ENCODE results near the gene DNAAF1.
A peak's percentile ranks its signal among the peaks of the same experiment; 100 is the strongest.

Gene DNAAF1

DNA sequence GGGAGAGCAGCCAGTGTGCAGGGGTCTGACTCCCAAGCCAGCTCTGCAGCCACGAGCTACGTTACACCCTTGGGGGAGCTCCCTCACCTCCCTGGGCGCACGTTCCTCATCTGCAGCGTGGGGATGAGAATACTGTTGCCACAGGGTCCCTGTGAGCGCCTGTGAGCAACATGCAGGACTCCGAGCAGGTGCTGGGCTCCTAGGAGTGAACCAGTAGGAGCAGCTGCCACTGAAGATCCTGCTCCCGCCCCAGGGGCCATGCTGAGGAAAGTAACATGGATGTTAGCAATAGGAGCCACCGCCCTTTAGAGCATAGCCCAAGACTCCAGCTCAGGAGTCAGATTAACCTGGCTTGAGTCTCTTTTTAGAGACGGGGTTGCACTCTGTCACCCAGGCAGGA lies 15.9 kb downstream of the DNAAF1 start:
- no peak for DNase-seq

DNA sequence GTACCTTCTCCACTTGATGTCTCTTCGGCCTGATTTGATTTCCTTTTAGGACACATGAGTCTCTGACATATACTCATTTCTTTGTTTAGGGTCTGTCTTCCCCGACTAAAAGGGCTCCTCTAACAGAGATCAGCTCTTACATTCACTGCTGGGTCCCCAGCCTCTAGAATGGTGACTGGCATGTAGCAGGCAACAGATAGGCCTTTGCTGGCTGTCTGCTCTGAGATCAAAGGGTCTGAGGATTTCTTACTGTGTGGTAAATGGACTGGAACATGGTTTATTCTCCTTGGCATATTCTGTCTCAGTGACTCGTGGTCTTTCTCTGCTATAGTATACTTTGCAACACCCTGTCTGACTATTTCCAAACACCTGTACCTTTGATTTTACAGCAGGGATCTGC lies 16.7 kb downstream of the DNAAF1 start:
- DNase-seq = no peak

DNA sequence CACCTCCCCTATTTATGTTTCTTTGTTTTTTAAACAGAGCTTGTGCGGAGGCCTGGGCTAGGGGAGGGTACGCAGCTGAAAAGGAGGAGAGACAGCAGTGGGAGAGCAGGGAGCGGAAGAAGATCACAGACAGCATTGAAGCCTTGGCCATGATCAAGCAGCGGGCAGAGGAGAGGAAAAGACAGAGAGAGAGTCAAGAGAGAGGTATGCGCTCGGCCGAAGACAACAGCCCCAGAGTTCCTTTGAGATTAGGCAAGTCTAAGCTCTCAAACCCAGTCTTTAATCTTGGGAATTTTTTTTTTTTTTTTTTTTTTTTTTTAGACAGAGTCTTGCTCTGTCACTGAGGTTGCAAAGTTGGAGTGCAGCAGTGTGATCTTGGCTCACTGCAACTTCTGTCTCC lies 20.6 kb downstream of the DNAAF1 start:
- DNase-seq = no peak

DNA sequence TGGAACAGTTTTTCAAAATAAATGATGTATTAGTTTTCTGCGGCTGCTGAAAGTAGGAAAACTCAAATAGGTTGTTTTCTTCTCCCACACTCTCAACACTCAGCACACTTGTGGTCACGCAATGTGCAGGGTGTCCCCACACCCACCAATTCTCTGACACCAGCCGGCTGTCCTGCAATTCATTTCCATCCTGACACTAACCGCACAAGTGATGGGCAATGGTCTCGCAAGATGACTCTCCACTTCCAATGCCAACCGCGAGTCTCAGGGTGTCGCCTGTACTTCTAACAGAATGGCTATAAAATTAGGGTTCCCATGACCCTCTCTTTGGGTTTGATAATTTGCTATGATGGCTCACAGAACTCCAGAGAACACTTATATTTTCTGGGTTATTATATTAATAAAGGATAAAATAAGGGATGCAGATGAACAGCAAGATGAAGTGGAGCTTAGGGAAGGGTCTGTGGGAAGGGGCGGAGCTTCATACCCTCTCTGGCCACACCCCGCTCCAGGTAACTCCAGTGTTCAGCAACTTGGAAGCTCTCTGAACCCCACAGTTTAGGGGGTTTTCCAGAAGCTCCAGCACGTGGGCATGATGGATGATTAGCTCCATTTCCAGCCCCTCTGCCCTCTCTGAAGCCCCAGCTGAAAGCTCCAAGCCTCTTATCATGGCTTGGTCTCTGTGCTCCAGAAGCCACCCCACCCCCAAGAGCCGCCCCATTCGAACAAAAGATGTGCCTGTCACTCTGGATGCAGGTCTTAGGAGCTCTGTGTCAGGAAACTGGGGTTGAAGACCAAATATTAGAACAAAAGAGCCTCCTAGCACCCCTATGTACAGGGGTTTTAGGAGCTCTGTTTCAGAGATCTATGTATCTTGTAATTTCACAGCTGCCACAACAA lies 21.9 kb downstream of the DNAAF1 start:
- DNase-seq = no peak

DNA sequence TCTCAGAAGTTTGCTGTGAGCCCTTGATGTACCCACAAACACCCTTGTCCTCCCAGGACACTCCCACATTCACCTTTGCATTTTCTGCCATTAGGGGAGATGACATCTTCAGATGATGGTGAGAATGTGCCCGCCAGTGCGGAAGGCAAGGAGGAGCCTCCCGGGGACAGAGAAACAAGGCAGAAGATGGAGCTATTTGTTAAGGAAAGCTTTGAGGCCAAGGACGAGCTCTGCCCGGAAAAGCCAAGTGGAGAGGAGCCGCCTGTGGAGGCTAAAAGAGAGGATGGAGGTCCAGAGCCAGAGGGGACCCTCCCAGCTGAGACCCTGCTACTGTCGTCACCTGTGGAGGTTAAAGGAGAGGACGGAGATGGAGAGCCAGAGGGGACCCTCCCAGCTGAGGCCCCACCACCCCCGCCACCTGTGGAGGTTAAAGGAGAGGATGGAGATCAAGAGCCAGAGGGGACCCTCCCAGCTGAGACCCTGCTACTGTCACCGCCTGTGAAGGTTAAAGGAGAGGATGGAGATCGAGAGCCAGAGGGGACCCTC lies 24.7 kb downstream of the DNAAF1 start:
- no peak for DNase-seq

DNA sequence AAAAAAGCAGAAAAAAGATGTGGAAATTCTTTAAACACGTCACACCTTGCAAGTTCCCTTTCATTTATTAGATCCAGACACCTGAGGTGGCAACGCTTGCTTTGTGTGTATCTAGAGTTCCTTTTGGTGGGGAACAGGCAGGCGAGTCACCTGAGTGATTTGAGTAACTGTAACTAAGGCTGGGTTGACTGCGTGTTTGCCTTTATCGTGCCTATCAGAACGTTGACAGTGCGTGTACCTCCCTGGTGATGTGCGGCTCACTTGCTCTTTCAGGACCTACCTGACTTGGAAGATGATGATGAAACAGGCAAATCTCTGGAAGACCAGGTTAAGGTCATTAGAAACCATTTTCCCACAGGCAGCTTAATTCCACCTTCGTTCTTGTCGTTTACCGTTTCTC lies 29.3 kb downstream of the DNAAF1 start:
- no peak for DNase-seq

DNA sequence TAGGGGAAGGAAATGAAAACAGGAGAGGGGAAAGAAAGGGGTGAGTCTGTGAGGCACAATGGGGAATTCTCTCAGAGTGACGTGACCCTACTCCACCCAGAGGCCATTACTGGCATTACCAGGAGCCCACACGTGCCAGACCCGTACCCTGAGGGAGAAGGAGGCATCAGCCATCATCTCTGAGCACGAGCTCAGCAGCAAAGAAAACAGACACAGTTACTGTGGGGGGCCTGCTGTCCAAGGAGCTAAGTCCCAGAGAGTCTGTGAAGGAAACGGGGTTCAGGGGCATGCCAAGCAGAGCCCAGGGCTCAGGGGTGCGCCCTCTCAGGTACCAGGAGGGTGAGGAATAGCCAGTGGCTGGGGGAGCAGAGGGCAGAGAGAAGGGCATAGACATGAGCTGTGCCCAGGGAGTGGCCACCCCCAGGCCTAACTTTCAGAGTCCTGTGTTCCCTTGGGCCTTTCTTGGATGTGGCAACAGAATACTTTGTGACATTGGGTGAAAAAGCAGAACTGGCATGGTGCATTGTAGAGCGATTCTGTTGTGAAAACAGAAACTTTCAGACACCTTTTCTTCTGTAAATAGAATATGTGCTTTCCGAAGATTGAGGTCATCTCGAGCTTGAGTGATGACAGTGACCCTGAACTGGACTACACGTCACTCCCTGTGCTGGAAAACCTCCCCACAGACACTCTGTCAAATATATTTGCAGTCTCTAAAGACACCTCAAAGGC lies 30.4 kb downstream of the DNAAF1 start:
- DNase-seq = peak in 6 of 14 donors; percentile 5 to 37 (median 18)

DNA sequence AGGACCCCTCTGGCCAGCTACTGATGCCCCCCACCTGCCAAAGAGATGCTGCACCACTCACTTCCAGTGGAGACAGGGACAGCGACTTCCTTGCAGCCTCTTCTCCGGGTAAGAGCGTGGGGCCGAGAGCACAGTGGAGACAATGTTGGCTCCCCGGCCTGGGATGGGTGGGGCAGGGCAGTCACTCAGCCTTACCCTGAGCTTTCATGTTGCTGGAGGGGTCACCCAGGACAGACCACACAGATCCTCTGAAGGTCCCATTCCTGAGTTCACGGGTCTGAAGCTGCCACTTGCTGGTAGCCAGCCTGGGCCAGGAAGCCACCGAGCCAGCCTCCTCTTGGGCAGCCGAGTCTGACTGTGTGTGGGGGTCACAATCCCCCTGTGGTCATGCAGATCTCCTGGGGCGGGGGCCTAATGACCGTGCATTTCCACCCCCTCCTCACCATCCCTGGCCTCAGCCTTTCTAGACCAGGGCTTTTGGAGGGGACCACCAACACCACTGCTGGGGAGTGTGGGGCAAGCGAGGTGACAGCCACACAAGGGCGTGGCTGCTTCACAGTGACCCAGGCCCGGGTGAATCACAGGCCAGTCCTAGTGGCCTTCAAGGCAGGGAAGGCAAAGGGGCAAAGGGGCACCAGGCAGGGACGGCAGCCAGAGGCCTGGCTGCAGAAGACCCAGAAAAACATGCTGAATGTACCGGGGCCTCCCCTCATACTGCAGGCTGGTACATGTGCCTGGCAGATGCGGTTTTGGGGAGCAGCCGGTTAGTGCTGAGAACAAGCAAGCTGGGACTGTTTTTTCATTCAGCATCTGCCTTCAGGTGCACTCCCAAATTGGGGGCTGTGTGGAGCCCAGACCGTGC lies 31.3 kb downstream of the DNAAF1 start:
- DNase-seq = no peak

DNA sequence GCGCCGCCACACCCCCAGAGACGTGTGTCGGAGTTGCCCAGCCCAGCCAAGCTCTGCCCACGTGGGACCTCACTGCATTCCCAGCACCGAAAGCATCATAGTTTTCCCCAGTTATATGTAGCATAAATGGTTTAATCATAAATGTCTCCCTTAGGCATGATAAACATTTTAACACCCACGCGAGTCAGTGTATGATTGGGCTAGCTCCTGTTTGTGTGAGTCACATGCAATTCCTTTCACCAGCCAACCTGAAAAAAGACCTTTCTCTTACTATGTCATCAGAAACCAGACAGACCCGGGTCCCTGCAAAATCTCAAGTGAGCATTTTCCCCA lies 32.6 kb downstream of the DNAAF1 start:
- no peak for DNase-seq

DNA sequence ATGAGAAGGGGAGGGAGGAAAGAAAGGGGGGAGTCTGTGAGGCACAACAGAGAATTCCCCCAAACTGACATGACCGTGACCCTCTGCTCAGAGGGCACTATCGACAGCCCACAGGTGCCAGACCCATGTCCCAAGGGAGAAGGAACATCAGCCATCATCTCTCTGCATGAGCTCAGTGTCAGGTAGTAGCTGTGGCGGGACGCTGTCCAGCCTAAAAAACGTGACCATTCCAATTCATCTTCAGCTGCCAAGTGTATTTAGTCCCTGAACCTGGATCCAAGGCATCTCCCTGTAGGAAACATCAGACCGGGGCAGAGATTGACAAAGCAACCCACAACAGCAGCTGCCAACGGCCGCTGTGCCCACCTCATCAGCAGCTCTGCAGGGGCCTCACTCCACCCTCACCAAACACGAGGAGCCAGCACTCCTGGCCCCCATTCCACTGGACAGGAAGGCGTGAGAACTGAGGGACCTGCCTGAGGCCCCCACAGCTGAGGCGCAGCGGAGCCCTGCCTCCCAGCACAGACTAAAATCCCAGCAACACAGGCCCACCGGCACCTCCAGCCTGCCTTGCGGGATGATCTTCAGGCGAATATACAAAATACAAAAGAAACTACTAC lies 33.1 kb downstream of the DNAAF1 start:
- no peak for DNase-seq

DNA sequence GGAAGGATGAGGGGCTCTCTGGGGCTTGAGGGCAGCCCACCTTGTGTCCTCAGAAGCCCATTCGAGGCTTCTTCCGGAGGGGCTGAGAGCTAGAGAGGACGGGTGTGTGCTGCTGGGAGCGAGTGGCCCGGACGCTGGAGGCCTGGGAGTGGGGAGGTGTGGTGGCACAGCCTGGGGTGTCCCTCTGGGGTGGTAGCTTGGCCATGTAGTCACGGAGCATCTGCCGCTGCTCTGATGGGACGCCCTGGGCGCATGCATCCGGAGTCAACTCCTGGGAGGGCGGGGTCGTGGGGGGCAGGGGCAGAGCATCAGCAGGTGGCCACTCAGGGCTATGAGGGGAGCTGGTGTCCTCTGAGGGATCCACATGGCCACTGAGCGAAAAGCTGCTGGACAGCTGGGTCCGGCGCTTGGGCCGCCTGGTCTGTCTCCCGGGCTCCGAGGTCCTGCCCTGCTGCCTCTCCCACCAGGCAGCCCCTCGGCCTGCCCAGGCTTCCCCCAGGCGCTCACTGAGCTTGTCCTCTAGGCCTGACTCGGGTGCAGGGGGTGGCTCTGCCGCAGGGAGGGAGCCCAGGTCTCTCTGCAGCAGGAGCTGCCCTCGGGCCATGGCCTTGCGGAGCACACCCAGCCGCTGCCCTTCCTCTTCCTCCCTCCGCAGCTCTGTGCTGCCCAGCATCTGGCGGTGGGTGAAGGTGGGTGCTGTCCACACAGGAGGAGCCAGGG lies 33.9 kb downstream of the DNAAF1 start:
- DNase-seq = no peak

DNA sequence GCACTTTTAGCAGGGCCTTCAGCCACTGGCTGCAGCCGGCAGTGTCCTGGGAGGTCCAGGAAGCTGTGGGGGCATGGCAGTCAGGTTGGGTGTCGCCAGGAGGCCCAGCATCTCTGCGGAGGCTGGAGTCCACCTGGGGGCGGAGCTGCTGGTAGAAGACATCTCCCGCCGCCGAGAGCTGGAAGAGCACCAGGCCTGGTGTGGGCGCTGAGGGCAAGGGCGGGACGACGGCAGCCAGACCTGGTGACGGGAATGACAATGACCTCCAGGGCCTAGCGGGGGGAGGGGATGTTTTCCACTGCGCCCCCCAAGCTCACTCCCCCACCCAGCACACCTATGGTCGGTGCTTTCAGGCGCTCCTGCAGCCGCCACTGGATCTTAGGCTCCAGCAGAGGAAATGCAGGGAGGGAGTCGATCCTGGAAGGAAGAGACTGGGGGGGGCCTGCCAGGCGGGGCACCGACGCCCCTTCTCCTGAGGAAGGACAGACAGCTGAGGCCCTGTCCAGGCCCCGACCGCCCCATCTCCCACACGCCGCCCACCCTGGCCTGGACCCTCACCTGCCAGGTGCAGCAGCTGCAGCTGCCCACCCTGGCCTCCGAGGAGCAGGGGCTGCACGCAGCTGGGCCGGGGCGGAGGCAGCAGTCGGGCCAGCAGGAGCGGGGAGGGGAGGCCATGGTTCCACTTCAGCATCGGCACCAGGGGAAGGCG lies 34.7 kb downstream of the DNAAF1 start:
- no peak for DNase-seq

DNA sequence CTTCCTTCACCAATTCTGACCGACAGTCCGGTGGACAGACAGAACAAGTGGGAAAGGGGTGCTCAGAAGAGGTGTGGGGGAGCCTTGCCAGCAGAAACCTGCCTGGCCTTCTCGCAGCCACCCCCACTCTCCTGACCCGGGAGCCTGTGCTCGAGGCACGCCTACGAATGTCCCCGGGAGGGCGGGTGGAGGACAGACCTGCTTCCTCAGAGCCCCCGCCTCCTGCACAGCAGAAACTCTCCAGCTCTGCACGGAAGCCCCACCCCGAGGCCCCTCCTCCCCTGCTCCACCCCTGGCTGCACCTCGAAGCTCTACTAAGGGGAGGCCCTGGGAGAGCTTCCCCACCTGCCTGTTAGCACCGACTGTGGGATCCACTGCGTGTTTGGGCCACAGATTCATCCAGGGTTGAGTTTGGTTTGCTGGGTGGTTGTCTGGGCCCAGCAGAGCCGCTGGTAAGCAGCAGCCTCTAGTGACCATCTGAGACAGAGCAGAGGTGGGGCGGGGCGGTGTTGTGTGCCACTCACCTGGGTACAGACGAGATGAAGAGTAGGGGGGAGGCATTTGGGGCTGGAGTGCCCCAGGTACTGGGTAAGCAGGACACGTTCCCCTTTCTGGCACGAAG lies 35.5 kb downstream of the DNAAF1 start:
- DNase-seq = no peak

DNA sequence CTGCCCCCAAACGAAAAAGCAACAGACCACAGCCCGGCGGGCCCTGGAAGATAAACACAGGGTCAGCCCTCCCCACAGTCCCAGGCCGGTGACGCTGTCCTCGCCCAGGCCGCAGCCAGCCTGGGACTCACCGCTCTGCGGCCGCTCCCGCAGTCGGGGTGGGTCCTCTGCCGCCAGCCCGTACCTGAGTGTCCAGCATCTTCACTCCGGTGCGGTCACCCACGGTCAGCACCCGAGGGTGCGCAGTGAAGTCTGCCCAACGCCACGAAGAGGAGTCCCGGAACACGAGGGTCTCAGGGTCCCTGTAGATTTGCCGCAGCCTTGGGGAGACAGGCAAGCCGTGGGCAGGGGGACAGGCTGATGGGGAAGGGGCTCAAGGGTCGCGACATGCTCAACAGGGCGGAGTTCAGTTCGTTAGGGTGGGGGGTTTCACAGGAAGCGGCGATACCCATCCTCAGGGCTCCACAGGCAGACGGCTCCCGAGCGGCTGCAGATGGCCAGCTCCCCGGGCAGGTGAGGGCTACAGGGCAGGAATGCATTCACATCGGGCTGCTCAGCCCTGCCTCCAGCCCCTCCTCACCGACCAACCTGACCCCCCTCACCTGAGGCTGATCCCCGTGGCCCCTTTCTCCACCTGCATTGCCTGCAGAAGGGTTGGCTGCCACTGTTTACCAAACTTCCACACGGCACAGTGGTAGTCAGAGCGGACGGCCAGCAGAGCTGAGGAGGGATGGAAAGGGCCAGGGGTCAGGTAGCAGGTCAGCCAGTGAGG lies 36.2 kb downstream of the DNAAF1 start:
- no peak for DNase-seq

DNA sequence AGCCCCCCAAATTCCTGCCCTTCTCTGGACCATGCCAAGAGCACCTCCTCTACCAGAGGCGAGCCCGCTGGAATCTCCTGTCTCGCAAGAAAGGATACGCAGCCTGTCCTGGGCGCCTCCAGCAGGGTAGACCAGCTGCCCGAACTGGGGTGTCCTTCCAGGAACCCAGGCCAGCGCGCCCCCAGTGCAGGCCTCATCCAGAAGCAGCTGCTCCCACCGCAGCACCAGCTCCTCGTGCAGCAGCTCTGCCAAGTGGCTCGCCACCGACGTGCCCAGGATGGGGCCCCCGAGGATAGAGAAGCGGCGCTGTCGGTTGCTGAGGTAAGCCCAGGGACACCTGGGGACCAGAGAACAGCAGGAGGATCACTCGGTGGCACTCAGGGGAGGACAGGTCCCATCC lies 37.0 kb downstream of the DNAAF1 start:
- no peak for DNase-seq

DNA sequence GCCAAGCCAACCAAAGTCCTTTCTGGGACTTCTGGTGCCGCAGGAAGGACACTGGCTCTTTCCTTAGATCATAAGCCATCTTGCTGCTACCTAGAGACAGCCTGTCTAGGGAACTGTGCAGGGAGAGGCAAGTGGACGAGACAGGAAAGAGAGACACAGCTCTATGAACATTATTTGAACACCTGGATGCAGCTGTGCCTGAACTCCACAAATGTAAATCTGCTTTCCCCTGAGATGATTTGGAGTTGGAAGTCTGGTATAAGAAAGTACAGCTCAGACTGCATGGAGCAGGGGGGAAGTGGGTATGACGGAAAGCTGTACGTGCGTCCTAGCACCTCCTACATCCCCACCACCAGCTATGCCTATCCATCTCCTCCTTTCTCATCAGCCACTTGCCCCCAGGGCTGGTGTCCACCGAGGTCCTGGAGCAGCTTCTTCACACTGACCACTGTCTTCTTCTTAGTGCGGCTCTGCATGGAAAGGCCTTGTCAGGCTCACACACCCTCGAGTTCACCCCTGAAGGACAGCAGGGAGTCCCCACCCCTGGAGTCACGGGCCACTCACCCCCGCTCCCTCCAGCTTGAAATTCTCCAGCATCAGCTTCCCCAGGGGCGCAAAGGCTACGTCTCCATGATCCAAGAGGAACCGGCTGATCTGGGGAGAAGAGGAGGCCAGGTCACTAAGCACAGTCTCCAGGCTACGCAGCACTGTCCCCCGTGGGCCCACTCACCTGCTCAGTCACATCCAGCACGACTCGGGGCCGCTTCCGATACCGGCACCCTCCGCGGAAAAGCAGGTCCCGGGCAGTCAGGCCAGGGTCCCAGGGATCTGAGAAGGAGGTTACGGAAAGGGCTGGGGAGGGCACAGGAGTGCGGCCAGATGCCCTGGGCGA lies 37.8 kb downstream of the DNAAF1 start:
- DNase-seq = no peak

DNA sequence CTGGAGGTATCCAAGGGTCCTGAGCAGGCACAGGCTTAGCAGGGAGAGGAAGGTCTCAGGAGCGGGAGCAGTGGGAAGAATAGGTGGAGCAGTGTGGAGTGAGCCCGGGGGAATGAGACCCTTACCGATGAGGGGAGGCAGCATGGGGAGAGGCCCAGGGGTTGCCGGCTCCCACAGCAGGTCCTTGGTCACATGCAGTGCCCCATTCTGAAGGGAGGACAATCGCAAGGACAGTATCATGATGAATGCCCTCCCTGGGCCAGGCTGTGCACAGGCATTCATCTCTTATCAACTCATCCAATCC lies 38.4 kb downstream of the DNAAF1 start:
- DNase-seq = no peak

DNA sequence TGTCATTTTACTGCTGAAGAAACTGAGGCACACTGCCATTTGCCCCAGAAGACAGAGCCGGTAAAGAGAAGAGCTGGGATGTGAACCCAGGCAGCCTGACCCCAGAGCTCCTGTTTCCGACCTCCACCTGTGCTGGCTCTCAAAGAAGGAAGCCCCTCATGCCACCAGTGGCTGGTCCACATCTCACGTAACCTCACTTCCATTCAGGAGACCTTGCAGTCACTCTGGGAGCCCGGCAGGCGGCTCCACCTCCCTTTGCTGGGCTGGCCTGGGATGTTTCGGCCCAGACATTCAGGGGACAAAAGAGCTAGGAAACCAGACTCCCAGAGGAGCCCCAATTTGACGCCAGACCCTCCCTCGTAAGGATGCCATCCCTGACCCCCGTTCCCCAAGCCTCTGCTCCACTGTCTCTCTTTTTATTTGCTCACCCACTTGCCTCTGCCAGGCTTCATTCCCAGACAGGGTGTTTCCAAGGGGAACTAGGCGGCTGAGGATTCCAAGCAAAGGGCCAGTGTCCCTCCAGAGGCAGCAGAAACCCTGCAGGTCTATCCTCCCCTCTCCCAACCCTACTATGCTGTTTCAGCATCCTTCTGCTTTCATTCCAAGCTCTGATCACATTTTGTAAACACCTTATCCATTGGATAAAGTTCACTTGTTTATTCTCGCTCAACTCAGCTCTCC lies 38.9 kb downstream of the DNAAF1 start:
- DNase-seq = peak in 4 of 14 donors; percentile 13 to 41 (median 26)
